ENCODE results near the gene ST3GAL6. TPM values are rescaled to one million over a fixed set of nuclear protein-coding genes. Genes with fewer than 3 reads are reported as not detected.

ST3GAL6 gene
- total RNA-seq: not detected

- peak within 1 kb of the TSS in 1 of 2 donors; percentile 39 for H3K27ac Mint-ChIP-seq
- H3K4me3 Mint-ChIP-seq: peak within 1 kb of the TSS; percentile 71
- peaks cover 14 to 27% of the 10 kb centered on the region in 2 donors for H3K27me3 Mint-ChIP-seq
- no peak for DNase-seq (ENCODE audit: low spot score)
- H3K9me3 Mint-ChIP-seq: no peaks in the 10 kb centered on the region
- H3K36me3 Mint-ChIP-seq: no peaks in the 10 kb centered on the region
- peak; percentile 20 to 60 for ATAC-seq
- peaks cover 0 to 6% of the 10 kb centered on the region in 2 donors for H3K4me1 Mint-ChIP-seq (ENCODE audit: low read depth in 2 of 2)
Measured at GRCh38 chr3:98763076-98763475, at the start of gene ST3GAL6. Gene ST3GAL6 (plus strand): TSS chr3:98763340. CDS start chr3:98768441, 5,101 bp downstream.

GRCh38 chr3:98713984-98714383, 49.2 kb upstream of the ST3GAL6 start:
- peaks cover 0 to 8% of the 10 kb centered on the region in 2 donors for H3K27me3 Mint-ChIP-seq
- no peak overlapping the region for H3K4me3 Mint-ChIP-seq
- no peaks in the 10 kb centered on the region for H3K36me3 Mint-ChIP-seq
- ATAC-seq: no peak
- no peaks in the 10 kb centered on the region for H3K9me3 Mint-ChIP-seq
- H3K27ac Mint-ChIP-seq: no peak overlapping the region
- no peaks in the 10 kb centered on the region for H3K4me1 Mint-ChIP-seq (ENCODE audit: low read depth in 2 of 2)
- DNase-seq (ENCODE audit: low spot score): no peak

- ATAC-seq: no peak
- no peaks in the 10 kb centered on the region for H3K9me3 Mint-ChIP-seq
- DNase-seq (ENCODE audit: low spot score): no peak
- H3K27me3 Mint-ChIP-seq: peaks cover 0 to 8% of the 10 kb centered on the region in 2 donors
- no peak overlapping the region for H3K4me3 Mint-ChIP-seq
- no peaks in the 10 kb centered on the region for H3K36me3 Mint-ChIP-seq
- no peaks in the 10 kb centered on the region for H3K4me1 Mint-ChIP-seq (ENCODE audit: low read depth in 2 of 2)
- H3K27ac Mint-ChIP-seq: no peak overlapping the region
Measured at GRCh38 chr3:98717584-98717983, 45.6 kb upstream of the ST3GAL6 start.

- DNase-seq (ENCODE audit: low spot score): no peak
- Mint-ChIP-seq H3K4me1 (ENCODE audit: low read depth in 2 of 2) (no peaks in the 10 kb centered on the region), H3K9me3 (no peaks in the 10 kb centered on the region), H3K36me3 (no peaks in the 10 kb centered on the region), H3K27me3 (peaks cover 0 to 8% of the 10 kb centered on the region in 2 donors), H3K4me3 (no peak overlapping the region), H3K27ac (no peak overlapping the region)
- ATAC-seq: no peak
Measured at GRCh38 chr3:98718730-98719129, 44.4 kb upstream of the ST3GAL6 start.

GRCh38 chr3:98721776-98722175, 41.4 kb upstream of the ST3GAL6 start:
- Mint-ChIP-seq H3K4me1 (ENCODE audit: low read depth in 2 of 2) (no peaks in the 10 kb centered on the region), H3K9me3 (no peaks in the 10 kb centered on the region), H3K27ac (no peak overlapping the region), H3K36me3 (no peaks in the 10 kb centered on the region), H3K27me3 (peaks cover 4 to 12% of the 10 kb centered on the region in 2 donors), H3K4me3 (no peak overlapping the region)
- no peak for ATAC-seq
- DNase-seq (ENCODE audit: low spot score): no peak

- Mint-ChIP-seq H3K4me3 (no peak overlapping the region), H3K4me1 (ENCODE audit: low read depth in 2 of 2) (no peaks in the 10 kb centered on the region), H3K27me3 (peaks cover 4 to 13% of the 10 kb centered on the region in 2 donors), H3K36me3 (no peaks in the 10 kb centered on the region), H3K27ac (no peak overlapping the region), H3K9me3 (no peaks in the 10 kb centered on the region)
- DNase-seq (ENCODE audit: low spot score) (no peak), ATAC-seq (no peak)
Measured at GRCh38 chr3:98722389-98722788, 40.8 kb upstream of the ST3GAL6 start.

GRCh38 chr3:98725352-98725751, 37.8 kb upstream of the ST3GAL6 start:
- Mint-ChIP-seq H3K4me1 (ENCODE audit: low read depth in 2 of 2) (no peaks in the 10 kb centered on the region), H3K36me3 (no peaks in the 10 kb centered on the region), H3K27me3 (peaks cover 6 to 22% of the 10 kb centered on the region in 2 donors), H3K27ac (no peak overlapping the region), H3K9me3 (no peaks in the 10 kb centered on the region), H3K4me3 (no peak overlapping the region)
- ATAC-seq (no peak), DNase-seq (ENCODE audit: low spot score) (no peak)

GRCh38 chr3:98726084-98726483, 37.1 kb upstream of the ST3GAL6 start:
- Mint-ChIP-seq H3K4me1 (ENCODE audit: low read depth in 2 of 2) (no peaks in the 10 kb centered on the region), H3K36me3 (no peaks in the 10 kb centered on the region), H3K4me3 (no peak overlapping the region), H3K27me3 (peaks cover 10 to 29% of the 10 kb centered on the region in 2 donors), H3K27ac (no peak overlapping the region), H3K9me3 (no peaks in the 10 kb centered on the region)
- ATAC-seq (no peak), DNase-seq (ENCODE audit: low spot score) (no peak)

GRCh38 chr3:98727638-98728037, 35.5 kb upstream of the ST3GAL6 start:
- no peaks in the 10 kb centered on the region for H3K36me3 Mint-ChIP-seq
- ATAC-seq (no peak), DNase-seq (ENCODE audit: low spot score) (no peak)
- peaks cover 10 to 29% of the 10 kb centered on the region in 2 donors for H3K27me3 Mint-ChIP-seq
- H3K27ac Mint-ChIP-seq: no peak overlapping the region
- H3K4me3 Mint-ChIP-seq: no peak overlapping the region
- H3K4me1 Mint-ChIP-seq (ENCODE audit: low read depth in 2 of 2): no peaks in the 10 kb centered on the region
- H3K9me3 Mint-ChIP-seq: no peaks in the 10 kb centered on the region

- H3K4me3 Mint-ChIP-seq: no peak overlapping the region
- H3K9me3 Mint-ChIP-seq: no peaks in the 10 kb centered on the region
- peaks cover 13 to 35% of the 10 kb centered on the region in 2 donors for H3K27me3 Mint-ChIP-seq
- ATAC-seq (no peak), DNase-seq (ENCODE audit: low spot score) (no peak)
- H3K27ac Mint-ChIP-seq: no peak overlapping the region
- peaks cover 0 to 3% of the 10 kb centered on the region in 2 donors for H3K4me1 Mint-ChIP-seq (ENCODE audit: low read depth in 2 of 2)
- H3K36me3 Mint-ChIP-seq: no peaks in the 10 kb centered on the region
Measured at GRCh38 chr3:98728672-98729071, 34.5 kb upstream of the ST3GAL6 start.

- Mint-ChIP-seq H3K4me3 (no peak overlapping the region), H3K27ac (no peak overlapping the region), H3K4me1 (ENCODE audit: low read depth in 2 of 2) (peaks cover 0 to 3% of the 10 kb centered on the region in 2 donors), H3K9me3 (no peaks in the 10 kb centered on the region), H3K36me3 (no peaks in the 10 kb centered on the region), H3K27me3 (peaks cover 20 to 49% of the 10 kb centered on the region in 2 donors)
- DNase-seq (ENCODE audit: low spot score) (no peak), ATAC-seq (no peak)
Measured at GRCh38 chr3:98730338-98730737, 32.8 kb upstream of the ST3GAL6 start.

GRCh38 chr3:98730886-98731537, 32.1 kb upstream of the ST3GAL6 start:
- Mint-ChIP-seq H3K36me3 (no peaks in the 10 kb centered on the region), H3K4me1 (ENCODE audit: low read depth in 2 of 2) (peaks cover 0 to 3% of the 10 kb centered on the region in 2 donors), H3K9me3 (no peaks in the 10 kb centered on the region), H3K27ac (no peak overlapping the region), H3K27me3 (peaks cover 21 to 51% of the 10 kb centered on the region in 2 donors), H3K4me3 (no peak overlapping the region)
- DNase-seq (ENCODE audit: low spot score) (no peak), ATAC-seq (no peak)

GRCh38 chr3:98731720-98732285, 31.3 kb upstream of the ST3GAL6 start:
- H3K36me3 Mint-ChIP-seq: no peaks in the 10 kb centered on the region
- DNase-seq (ENCODE audit: low spot score): no peak

GRCh38 chr3:98732286-98733052, 30.7 kb upstream of the ST3GAL6 start:
- ATAC-seq (peak; percentile 24 to 43), DNase-seq (ENCODE audit: low spot score) (no peak)
- Mint-ChIP-seq H3K27me3 (peaks cover 30 to 56% of the 10 kb centered on the region in 2 donors), H3K4me3 (no peak overlapping the region), H3K9me3 (no peaks in the 10 kb centered on the region), H3K36me3 (no peaks in the 10 kb centered on the region), H3K4me1 (ENCODE audit: low read depth in 2 of 2) (peaks cover 0 to 3% of the 10 kb centered on the region in 2 donors), H3K27ac (no peak overlapping the region)

More at GRCh38 chr3:98731720-98732285, 31.3 kb upstream of the ST3GAL6 start:
- H3K4me1 Mint-ChIP-seq (ENCODE audit: low read depth in 2 of 2): peaks cover 0 to 3% of the 10 kb centered on the region in 2 donors
- H3K9me3 Mint-ChIP-seq: no peaks in the 10 kb centered on the region
- no peak overlapping the region for H3K27ac Mint-ChIP-seq
- H3K27me3 Mint-ChIP-seq: peaks cover 28 to 55% of the 10 kb centered on the region in 2 donors
- peak in 1 of 2 donors; percentile 15 for ATAC-seq
- H3K4me3 Mint-ChIP-seq: no peak overlapping the region
